GM21515 (cell line): ENCODE data around the gene SH3BP2.
A peak's percentile ranks its signal among the peaks of the same experiment; 100 is the strongest.

Experiments
- ATAC-seq: cut with Tn5 transposase; IDR thresholded peaks from one replicate; pipeline ENCODE4 v1.9.1; 2021; ENCODE audit not compliant: unreplicated experiment

Gene SH3BP2

GRCh38 chr4:2790583-2791517 is 2.0 kb upstream of the SH3BP2 start:
- ATAC-seq: no peak

- no peak for ATAC-seq
These were observed 1.1 kb upstream of the SH3BP2 start for GRCh38 chr4:2791518-2792395.

DNA sequence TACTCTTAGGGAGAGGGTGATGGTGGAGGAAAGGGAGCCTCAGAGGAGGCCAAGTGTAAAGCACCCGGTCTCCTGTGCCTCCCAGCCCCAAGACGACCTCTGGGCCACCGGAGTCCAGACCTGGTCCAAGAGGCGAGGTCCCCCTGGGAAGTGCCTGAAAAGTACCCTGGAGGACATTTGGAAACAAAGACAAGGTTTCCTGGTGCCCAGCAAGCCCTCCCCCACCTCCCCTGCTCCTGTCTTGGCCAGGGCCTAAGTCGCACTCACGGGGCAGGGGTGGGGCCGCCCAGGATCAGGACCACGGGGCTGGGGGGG is 532 bp upstream of the SH3BP2 start:
- ATAC-seq: no peak

DNA sequence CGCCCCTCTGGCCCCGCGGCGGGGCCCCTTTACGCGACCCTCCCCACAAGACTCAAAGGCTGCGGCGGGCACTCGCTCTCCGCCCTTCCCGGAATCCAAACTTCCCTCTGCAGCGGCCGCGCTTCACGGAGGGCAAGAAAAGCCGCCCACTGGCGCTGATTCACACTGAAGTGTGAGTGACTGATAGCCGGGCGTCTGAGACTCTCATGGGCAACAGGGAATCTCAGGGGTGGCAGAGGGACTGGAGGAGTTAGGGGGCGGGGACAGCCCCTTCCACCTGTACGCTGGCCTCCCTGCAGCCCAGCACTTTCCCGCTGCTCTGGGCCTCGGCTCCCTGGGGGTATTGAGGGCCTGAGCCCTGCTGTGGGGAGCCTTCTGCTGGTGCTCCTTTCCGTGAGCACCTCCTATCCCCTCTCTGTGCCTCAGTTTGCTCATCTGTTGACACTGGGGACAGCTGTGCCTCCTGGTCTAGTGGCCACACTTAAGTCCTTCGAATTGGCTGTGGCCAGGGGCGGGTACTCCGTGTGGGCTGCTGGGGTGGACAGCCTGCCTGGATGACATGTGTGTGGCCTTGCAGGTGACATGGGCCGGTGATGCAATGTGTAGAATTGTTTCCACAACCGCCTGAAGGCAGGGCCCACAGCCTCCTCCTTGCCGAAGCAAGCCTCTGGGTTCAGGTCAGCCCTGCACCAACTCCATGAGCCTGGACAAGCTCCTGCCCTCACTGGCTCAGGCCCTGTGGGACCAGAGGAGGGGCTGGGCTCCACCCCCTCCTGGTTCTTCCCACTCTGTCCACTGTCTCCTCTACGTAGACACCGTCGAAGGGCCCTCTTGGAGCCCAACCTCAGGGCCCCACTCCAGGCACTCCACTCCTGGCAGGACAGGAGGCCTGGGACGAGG is 951 bp downstream of the SH3BP2 start:
- ATAC-seq: no peak

GRCh38 chr4:2794486-2795299 is 1.8 kb downstream of the SH3BP2 start:
- ATAC-seq: no peak

DNA sequence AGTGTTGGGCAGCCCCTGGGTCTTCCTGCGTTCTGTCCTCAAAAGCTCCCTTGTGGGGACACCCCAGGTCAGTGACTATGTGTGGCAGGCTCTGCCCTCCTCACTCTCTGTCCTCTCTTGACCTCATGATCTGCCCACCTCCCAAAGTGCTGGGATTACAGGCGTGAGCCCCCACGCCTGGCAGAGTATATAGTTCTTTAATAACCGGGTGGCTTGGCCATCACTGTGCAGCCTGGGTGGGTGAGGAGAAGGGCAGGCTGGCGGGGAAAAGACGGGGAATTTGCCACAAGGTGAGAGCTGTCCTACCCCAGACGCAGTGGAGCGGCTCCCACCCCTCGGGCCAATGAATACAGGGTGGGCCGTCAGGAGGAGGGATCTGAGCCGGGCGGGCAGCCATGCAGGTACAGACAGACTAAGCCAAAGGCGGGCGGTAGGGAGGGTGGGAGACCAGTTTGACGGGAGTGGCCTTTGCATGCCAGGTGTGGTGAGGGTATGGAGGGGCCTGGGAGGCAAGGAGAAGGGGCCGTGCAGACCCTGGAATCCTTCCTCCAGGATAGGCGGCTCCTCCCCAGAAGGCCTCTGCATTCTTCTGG is 2.5 kb downstream of the SH3BP2 start:
- no peak for ATAC-seq

GRCh38 chr4:2795893-2796848 is 3.3 kb downstream of the SH3BP2 start:
- ATAC-seq: no peak

- ATAC-seq: no peak
These were observed 4.1 kb downstream of the SH3BP2 start for GRCh38 chr4:2796849-2797544.

- ATAC-seq: no peak
These were observed 4.8 kb downstream of the SH3BP2 start for GRCh38 chr4:2797545-2798305.

DNA sequence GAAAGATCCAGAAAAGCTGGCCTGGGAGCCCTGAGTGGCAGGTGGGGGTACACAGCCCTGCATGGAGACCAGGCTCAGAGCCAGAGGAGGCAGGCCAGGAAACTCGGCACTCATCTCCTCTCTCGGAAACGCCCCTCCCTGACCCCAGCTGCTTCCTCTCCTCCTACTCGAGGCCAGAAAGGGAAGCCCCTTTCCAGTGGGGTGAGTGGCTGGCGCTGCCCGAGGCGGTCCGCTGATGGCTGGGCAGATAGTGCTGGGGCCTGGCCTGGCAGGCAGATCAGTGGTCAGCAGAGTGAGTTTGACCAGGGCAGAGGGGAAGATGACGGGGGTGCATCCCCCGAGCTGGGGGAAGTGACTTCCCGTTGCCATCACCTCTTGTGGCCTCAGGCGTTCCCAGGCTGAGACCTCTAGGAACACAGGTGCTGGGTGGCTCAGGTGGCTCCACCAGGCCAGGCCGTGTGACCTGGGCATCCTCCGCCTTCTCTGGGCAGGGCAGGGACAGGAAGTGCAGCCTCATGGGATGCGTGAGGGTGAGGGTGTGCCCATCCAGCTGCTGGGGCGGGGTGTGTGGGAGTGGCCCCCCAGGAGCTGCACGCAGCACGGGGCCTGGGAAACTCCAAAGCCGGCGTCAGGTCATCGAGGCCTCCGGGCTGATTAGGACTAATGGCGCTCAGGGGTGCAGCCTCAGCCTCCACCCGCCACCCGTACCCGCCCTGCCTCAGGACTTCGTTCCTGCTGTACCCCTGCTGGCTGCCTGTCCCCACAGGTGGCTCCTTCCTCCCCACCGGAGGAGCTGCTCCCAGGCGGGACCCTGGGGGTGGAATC is 5.7 kb downstream of the SH3BP2 start:
- ATAC-seq: peak; percentile 45

DNA sequence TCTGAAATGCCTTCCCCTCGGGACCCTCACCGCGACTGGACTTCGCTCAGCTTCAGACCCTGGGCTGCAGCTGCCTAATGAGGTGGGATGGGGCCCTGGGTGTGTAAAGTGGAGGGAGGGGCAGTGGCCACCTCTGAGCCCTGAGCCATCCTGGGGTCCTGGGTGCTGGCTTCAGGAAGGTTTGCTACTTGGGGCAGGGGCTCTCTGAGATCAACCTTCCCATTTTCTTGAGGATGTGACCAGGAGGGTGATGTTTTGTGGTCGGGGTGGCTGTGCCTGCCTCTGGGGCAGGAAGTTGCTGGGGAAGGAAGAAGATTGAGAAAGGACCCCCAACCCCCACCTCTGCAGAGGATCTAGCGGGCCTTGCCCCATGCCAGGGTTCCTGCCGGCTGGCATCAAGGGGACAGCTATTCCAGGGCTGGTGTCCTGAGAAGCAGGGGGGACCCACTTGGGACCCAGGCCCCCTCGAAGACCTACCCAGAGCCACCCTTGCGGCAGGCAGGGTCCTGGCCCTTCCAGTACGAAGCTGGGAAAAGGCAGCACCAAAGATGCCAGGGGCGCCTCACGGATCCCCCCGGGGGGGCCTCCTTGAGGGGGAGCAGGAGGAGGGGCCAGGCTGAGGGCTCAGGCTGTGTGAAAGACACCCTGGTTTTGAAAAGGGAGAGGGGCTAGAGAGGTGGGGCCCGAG is 6.5 kb downstream of the SH3BP2 start:
- ATAC-seq: no peak

DNA sequence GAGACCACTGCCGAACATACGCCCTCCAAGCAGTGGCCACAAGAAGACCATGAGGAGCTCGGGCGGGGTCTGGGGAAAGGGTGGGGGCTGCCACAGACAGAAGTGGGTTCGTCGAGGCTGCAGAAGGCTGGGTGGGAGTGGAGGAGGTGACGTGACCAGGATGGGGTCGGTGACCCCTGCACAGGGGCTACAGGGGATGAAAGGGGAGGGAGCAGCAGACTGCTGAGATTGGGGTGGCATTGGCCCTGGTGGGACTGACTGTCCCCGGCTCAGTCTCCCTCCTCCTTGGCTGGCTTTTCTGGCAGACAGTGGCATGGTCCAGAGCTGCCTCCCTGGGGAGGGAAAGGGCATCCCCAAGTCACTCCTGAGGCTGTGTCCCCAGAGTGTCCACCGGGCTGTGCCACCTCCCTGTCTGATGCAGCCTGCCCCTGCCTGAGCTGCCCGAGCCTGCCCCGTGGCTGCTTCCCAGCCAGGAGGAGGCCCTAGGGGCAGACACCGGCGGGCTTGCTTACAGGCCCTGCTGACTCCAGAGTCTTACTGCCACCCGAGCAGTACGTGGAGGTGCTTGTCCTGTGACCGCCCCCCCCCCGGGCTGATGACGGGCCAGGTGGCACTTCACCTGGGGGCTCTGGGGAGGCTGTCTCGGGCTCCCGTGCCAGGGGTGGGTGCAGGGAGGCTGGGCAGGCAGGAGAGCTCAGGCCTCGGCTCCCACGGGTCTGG is 7.2 kb downstream of the SH3BP2 start:
- ATAC-seq: no peak

DNA sequence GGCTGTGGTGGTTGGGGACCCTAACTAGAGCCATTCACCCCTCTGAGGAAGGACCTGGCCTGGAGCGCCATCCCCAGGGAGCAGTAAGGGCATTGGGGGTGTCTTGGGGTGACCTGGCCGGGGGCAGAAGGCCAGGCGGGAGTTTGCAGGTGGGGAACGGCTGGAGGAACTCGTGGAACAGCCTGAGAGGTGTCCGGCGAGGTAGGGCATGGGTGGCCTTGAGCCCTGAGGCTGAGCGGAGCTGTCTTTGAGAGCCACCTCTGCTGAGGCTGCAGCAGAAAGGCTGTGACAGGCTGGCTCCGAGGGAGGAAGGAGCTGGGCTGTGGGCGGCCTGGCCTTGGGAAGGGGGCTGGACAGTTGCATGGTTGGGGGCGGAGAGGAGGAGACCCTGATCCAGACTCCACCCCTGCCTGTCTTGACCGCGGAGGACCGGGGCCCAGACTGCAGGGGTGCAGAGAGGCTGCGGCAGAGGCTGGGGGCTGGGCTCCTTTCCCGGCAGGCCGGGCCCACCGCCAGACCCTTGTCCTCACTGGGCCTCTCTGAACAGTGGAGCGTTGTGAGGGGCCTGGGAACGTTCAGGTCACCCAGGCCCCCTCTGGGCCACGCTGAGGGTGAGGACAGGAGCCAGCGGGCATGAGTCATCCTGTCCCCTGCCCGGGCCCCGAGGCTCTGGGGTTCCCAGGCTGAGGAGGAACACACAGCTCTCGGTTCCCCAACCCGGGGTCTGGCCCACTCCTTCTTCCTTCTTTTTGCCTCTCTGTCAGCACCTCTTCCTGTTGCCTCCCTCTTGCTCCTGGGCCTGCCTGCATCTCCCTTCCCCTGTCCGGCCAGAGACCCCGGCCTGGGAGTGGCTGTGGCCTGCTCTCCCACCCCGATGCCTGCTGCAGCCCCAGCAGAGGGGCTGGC is 8.1 kb downstream of the SH3BP2 start:
- peak; percentile 41 for ATAC-seq
